ENCODE measurements around the gene ZNF786.
A peak's percentile ranks its signal among the peaks of the same experiment; 100 is the strongest.
"Not testable (repeated sequence)": the region's sequence is repeated elsewhere in the genome, so short reads cannot be mapped to it uniquely, and the experiment has no call there.

The ZNF786 gene

GRCh38 chr7:149090397-149091195 is at the start of gene ZNF786:
ZNF786 (minus strand) TSS chr7:149090718; CDS start chr7:149090640, 78 bp downstream.
- peak; percentile 84 for DNase-seq

- DNase-seq, result no peak
Measured at GRCh38 chr7:149136118-149136517, 45.6 kb upstream of the ZNF786 start.

DNA sequence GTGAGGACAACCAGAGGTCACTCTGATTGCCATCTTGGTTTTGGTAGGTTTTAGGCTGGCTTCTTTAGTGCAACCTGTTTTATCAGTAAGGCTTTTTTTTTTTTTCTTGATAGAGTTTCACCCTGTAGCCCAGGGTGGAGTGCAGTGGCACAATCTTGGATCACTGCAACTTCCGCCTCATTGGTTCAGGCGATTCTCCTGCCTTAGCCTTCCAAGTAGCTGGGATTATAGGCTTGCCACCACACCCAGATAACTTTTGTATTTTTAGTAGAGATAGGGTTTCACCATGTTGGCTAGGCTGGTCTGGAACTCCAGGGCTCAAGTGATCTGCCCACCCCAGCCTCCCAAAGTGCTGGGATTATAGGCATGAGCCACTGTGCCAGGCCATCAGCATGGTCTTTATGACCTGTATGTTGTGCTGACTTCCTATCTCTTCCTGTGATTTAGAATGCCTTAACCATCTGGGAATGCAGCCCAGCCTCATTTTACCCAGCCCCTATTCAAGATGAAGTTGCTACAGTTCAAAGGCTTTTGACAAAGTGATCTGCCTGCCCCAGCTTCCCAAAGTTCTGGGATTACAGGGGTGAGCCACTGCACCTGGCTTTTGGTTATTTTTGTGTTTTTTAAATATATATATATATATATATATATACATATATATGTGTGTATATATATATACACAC is 42.7 kb upstream of the ZNF786 start:
- DNase-seq, result no peak

GRCh38 chr7:149130572-149131198 is 40.2 kb upstream of the ZNF786 start:
- DNase-seq, result no peak

GRCh38 chr7:149126662-149127266 is 36.2 kb upstream of the ZNF786 start:
- no peak for DNase-seq

DNA sequence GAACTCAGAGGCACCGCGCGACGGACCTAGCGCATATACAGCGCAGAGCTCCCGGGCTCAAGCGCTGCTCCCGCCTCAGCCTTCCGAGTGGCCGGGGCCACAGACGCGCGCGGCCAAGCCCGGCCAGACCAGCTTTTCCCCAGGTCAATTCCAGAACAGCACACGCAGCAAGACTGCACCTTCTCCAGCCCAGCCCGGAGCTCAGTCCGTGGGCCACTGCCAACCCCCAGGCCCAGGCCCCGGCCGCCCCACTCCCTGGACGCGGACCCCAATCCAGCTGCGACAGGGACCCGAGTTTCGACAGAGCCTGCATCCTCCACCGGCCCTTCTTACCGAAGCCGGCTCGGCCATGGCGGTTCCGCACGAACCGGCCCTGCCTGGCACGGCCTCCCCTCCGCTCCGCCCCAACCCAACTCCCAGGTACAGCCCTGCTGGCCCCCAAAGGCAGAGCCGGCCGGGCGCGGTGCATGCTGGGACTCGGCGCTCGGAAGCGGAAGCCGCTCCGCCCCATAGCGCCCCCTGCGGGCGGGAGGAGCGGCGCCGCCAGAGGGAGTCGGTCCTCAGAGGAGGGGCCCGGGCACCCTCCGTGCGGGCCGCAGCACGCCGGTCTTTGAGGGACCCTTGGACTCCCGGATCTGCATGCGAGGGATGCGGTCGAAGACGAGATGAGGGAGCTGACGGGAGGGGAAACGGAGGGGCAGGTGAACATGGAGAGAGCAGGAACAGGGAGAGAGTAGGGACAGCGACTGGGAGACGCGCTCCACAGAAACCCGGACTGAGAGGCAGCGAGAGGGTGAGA is 35.5 kb upstream of the ZNF786 start, which contains the start of gene ZNF425:
TSS of gene ZNF425 (minus strand) at position 462 of the 799 bp plus-strand sequence. CDS start at position 351, 111 bp downstream.
- DNase-seq, result peak; percentile 71

GRCh38 chr7:149125189-149125862 is 34.8 kb upstream of the ZNF786 start:
- no peak for DNase-seq

GRCh38 chr7:149109969-149110368 is 19.5 kb upstream of the ZNF786 start:
- DNase-seq, result no peak

GRCh38 chr7:149104749-149105148 is 14.2 kb upstream of the ZNF786 start:
- DNase-seq, result no peak

DNA sequence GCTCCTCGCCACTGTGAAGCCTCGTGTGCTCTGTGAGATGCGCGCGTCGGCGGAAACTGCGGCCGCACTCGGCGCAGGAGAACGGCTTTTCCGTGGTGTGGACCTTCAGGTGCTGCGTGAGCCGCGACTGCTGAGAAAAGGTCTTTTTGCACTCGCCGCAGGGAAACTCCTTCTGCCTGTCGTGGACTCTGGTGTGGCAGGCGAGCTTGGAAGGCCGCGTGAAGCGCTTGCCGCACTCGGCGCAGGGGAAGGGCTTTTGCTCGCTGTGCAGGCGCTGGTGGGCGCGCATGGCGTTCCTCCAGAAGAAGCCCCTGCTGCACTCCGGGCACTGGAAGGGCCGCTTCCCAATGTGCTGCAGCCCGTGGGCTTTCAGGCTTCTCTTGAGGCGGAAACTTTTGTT is 13.7 kb upstream of the ZNF786 start:
- no peak for DNase-seq

DNA sequence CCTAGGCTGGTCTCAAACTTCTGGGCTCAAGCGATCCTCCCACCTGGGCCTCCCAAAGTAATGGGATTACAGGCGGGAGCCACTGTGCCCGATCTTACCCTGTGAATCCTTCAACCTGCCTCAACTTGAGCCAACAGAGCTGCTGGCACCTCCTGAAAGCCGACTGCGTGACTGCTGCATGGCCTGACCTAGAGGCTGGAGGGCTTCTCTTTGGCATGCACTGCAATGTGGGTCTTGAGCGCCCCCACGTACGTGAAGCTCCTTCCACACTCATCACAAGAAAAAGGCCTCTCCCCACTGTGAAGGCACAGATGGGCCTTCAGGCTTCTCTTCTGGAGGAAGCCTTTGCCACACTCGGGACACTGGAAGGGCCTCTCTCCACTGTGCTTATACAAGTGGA is 12.9 kb upstream of the ZNF786 start:
- DNase-seq, result no peak

GRCh38 chr7:149102666-149103065 is 12.1 kb upstream of the ZNF786 start:
- no peak for DNase-seq

GRCh38 chr7:149100821-149101220 is 10.3 kb upstream of the ZNF786 start:
- no peak for DNase-seq

GRCh38 chr7:149099058-149099457 is 8.5 kb upstream of the ZNF786 start:
- DNase-seq, result no peak

- peak; percentile 70 for DNase-seq
Measured at GRCh38 chr7:149097088-149097487, 6.6 kb upstream of the ZNF786 start.

DNA sequence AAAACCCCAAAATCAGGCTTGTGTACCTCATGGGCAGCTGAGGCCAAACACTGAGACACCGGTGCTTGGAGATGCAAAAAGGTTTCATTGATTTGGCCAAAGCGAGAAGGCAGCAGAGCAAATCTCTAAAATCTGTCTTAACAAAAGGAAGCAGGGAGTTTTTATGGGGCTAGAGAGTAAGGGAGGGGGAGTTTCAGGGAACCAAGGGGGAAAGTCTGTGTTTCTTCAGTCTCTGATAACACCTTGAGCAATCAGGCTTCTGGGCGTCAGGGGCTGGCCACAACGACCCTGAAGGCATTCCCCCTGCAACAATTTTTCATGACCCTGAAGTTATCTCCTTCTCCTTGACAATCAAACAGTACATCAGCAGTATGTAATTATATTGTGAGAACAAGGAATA is 2.7 kb upstream of the ZNF786 start:
- no peak for DNase-seq

DNA sequence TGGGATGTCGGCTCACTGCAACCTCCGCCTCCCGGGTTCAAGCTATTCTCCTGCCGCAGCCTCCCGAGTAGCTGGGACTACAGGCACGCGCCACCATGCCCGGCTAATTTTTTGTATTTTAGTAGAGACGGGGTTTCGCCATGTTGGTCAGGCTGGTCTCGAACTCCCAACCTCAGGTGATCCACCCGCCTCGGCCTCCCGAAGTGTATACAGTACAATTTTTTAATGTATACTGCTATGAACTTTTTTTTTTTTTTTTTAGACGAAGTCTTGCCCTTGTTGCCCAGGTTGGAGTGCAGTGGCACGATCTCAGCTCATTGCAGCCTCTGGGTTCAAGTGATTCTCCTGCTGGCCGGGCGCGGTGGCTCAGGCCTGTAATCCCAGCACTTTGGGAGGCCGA is 1.7 kb upstream of the ZNF786 start:
- not testable (repeated sequence) for DNase-seq

DNA sequence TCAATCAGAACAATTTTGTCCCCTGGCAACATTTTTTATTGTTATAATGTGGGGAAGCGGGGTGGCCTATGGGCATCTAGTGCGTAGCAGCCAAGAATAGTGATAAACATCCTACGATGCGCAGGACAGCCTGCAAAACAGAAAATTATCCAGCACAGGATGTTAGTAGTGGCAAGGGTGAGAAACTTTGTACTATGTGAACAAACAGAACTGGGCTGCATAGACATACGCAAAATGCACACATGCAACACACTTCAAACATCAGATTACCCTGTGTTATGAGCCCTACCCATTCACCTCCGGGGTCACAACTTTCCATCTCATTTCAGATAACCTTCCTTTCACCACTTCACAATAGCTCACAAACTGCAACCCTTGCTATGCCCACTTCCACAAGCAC is 3.1 kb downstream of the ZNF786 start:
- DNase-seq, result no peak

DNA sequence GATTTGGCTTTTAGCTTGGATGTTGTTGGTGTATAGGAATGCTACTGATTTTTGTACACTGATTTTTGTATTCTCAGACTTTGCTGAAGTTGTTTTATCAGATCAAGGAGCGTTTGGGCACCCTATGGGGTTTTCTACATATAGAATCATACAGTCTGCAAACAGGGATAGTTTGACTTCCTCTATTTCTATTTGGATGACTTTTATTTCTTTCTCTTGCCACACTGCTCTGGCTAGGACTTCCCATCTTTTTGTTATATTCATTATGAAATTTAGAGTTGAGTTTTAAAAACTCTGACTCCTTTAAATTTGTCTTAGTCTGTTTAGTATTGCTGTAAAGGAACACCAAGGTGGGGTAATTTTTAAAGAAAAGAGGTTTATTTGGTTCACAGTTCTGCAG is 4.7 kb downstream of the ZNF786 start:
- DNase-seq, result no peak

DNA sequence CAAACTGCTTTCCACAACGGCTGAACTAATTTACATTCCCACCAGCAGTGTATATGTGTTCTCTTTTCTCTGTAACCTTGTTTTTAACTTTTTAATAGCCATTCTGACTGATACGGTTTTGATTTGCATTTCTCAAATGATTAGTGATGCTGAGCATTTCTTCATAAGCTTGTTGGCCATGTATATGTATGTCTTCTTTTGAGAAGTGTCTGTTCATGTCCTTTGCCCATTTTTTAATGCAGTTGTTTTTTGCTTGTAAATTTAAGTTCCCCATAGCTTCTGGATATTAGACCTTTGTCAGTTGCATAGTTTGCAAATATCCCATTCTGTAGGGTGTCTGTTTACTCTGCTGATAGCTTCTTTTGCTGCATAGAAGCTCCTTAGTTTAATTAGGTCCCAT is 6.1 kb downstream of the ZNF786 start:
- DNase-seq, result no peak

DNA sequence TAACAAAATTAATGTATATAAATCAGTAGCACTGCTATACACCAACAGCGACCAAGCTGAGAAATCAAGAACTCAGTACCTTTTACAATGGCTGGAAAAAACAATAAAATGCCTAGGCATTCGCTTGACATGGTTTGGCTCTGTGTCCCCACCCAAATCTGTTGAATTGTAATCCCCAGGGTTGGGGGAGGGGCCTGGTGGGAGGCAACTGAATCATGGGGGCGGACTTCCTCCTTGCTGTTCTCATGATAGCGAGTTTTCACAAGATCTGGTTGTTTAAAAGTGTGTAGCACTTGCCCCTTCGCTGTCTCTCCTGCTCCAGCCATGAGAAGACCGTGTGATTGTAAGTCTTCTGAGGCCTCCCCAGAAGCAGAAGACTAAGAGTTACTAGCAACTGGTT is 8.6 kb downstream of the ZNF786 start:
- no peak for DNase-seq

- no peak for DNase-seq
Measured at GRCh38 chr7:149077594-149077993, 12.9 kb downstream of the ZNF786 start.
